ENCODE measurements around the gene LMCD1. TPM values are rescaled to one million over a fixed set of nuclear protein-coding genes. Genes with fewer than 3 reads are reported as not detected.

Gene LMCD1
- total RNA-seq, 1 experiment from 2014 or later = 46.0 TPM

- DNase-seq = no peak
- CTCF ChIA-PET = no interaction called here
- no peaks in the 10 kb centered on the region for H3K27me3 Mint-ChIP-seq (ENCODE audit: unreplicated experiment)
- no peaks in the 10 kb centered on the region for H3K9me3 Mint-ChIP-seq (ENCODE audit: low read depth, unreplicated experiment)
- no peaks in the 10 kb centered on the region for H3K4me1 Mint-ChIP-seq (ENCODE audit: low read depth, unreplicated experiment)
- BruUV-seq (replicated peaks) = no TSS peak
- peaks cover 8% of the 10 kb centered on the region for H3K36me3 Mint-ChIP-seq (ENCODE audit: insufficient read depth, unreplicated experiment)
- no peak overlapping the region for H3K27ac Mint-ChIP-seq (ENCODE audit: unreplicated experiment)
- TF ChIP-seq, protein P1, sequence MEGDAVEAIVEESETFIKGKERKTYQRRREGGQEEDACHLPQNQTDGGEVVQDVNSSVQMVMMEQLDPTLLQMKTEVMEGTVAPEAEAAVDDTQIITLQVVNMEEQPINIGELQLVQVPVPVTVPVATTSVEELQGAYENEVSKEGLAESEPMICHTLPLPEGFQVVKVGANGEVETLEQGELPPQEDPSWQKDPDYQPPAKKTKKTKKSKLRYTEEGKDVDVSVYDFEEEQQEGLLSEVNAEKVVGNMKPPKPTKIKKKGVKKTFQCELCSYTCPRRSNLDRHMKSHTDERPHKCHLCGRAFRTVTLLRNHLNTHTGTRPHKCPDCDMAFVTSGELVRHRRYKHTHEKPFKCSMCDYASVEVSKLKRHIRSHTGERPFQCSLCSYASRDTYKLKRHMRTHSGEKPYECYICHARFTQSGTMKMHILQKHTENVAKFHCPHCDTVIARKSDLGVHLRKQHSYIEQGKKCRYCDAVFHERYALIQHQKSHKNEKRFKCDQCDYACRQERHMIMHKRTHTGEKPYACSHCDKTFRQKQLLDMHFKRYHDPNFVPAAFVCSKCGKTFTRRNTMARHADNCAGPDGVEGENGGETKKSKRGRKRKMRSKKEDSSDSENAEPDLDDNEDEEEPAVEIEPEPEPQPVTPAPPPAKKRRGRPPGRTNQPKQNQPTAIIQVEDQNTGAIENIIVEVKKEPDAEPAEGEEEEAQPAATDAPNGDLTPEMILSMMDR (IDR thresholded peaks at IDR 0.05; ENCODE audit: unreplicated experiment) = no peak
- intact Hi-C loops (cut with micrococcal nuclease; ENCODE audit: unreplicated experiment) = no loop called here
- H3K4me3 Mint-ChIP-seq (ENCODE audit: low read depth, unreplicated experiment) = no peak overlapping the region
Observed at GRCh38 chr3:8550611-8551010, 49.0 kb downstream of the LMCD1 start.

GRCh38 chr3:8552223-8552762 is 50.7 kb downstream of the LMCD1 start:
- no peak overlapping the region for H3K4me3 Mint-ChIP-seq (ENCODE audit: low read depth, unreplicated experiment)
- CTCF ChIA-PET = no interaction called here
- intact Hi-C loops (cut with micrococcal nuclease; ENCODE audit: unreplicated experiment) = no loop called here
- no peaks in the 10 kb centered on the region for H3K9me3 Mint-ChIP-seq (ENCODE audit: low read depth, unreplicated experiment)
- peaks cover 8% of the 10 kb centered on the region for H3K36me3 Mint-ChIP-seq (ENCODE audit: insufficient read depth, unreplicated experiment)
- no peak overlapping the region for H3K27ac Mint-ChIP-seq (ENCODE audit: unreplicated experiment)
- H3K4me1 Mint-ChIP-seq (ENCODE audit: low read depth, unreplicated experiment) = no peaks in the 10 kb centered on the region
- DNase-seq = no peak
- TF ChIP-seq, protein P1 (IDR thresholded peaks at IDR 0.05; ENCODE audit: unreplicated experiment) = no peak
- H3K27me3 Mint-ChIP-seq (ENCODE audit: unreplicated experiment) = no peaks in the 10 kb centered on the region
- no TSS peak for BruUV-seq (replicated peaks)

GRCh38 chr3:8553405-8553804 is 51.8 kb downstream of the LMCD1 start:
- TF ChIP-seq, protein P1 (IDR thresholded peaks at IDR 0.05; ENCODE audit: unreplicated experiment) = no peak
- Mint-ChIP-seq H3K27ac (ENCODE audit: unreplicated experiment) (no peak overlapping the region), H3K27me3 (ENCODE audit: unreplicated experiment) (no peaks in the 10 kb centered on the region), H3K36me3 (ENCODE audit: insufficient read depth, unreplicated experiment) (peaks cover 6% of the 10 kb centered on the region), H3K4me3 (ENCODE audit: low read depth, unreplicated experiment) (no peak overlapping the region), H3K9me3 (ENCODE audit: low read depth, unreplicated experiment) (no peaks in the 10 kb centered on the region), H3K4me1 (ENCODE audit: low read depth, unreplicated experiment) (no peaks in the 10 kb centered on the region)
- no peak for DNase-seq
- intact Hi-C loops (cut with micrococcal nuclease; ENCODE audit: unreplicated experiment) = no loop called here
- no TSS peak for BruUV-seq (replicated peaks)
- CTCF ChIA-PET = no interaction called here

- no peak overlapping the region for H3K4me3 Mint-ChIP-seq (ENCODE audit: low read depth, unreplicated experiment)
- no TSS peak for BruUV-seq (replicated peaks)
- H3K9me3 Mint-ChIP-seq (ENCODE audit: low read depth, unreplicated experiment) = no peaks in the 10 kb centered on the region
- DNase-seq = no peak
- no peak overlapping the region for H3K27ac Mint-ChIP-seq (ENCODE audit: unreplicated experiment)
- intact Hi-C loops (cut with micrococcal nuclease; ENCODE audit: unreplicated experiment) = no loop called here
- no peaks in the 10 kb centered on the region for H3K27me3 Mint-ChIP-seq (ENCODE audit: unreplicated experiment)
- CTCF ChIA-PET = no interaction called here
- TF ChIP-seq, protein P1 (IDR thresholded peaks at IDR 0.05; ENCODE audit: unreplicated experiment) = no peak
- H3K36me3 Mint-ChIP-seq (ENCODE audit: insufficient read depth, unreplicated experiment) = no peaks in the 10 kb centered on the region
- no peaks in the 10 kb centered on the region for H3K4me1 Mint-ChIP-seq (ENCODE audit: low read depth, unreplicated experiment)
Observed at GRCh38 chr3:8554696-8555095, 53.1 kb downstream of the LMCD1 start.
